Spleen (tissue), 11 donors: Measurements from ENCODE around the gene PSMG1. TPM values are rescaled to one million over a fixed set of nuclear protein-coding genes. Genes with fewer than 3 reads are reported as not detected.

Experiments used
- DNase-seq: peaks from one replicate; pipeline ENCODE4 v3.0.0-alpha.2; 2020
- H3K27ac ChIP-seq, 8 donors: fragments of 200-600 bp; sonication (generic) in 7 of 8; 1 replicate in 4 of 8; 2 replicates in 4 of 8; pipeline versions ENCODE4 v1.5.0 to v1.8.0; 2016 to 2021; ENCODE audit warnings: inconsistent platforms in 4 of 8, mild to moderate bottlenecking in 4 of 8, moderate library complexity in 1 of 8
- H3K27me3 ChIP-seq, 7 donors: fragments of 200-600 bp; sonication (generic) in 6 of 7; replicated peaks in 1 of 7; 1 replicate in 4 of 7; 2 replicates in 3 of 7; pipeline versions ENCODE4 v1.5.0 to v1.8.0; 2016 to 2021; ENCODE audit warnings: inconsistent platforms in 3 of 7, mild to moderate bottlenecking in 1 of 7
- H3K36me3 ChIP-seq, 6 donors: fragments of 200-600 bp; sonication (generic) in 5 of 6; 1 replicate in 4 of 6; 2 replicates in 2 of 6; pipeline versions ENCODE4 v1.5.0 to v1.8.0; 2016 to 2021; ENCODE audit warnings: inconsistent platforms in 2 of 6
- H3K4me1 ChIP-seq, 6 donors: fragments of 200-600 bp; sonication (generic) in 5 of 6; 1 replicate in 3 of 6; 2 replicates in 3 of 6; pipeline versions ENCODE4 v1.5.0 to v1.8.0; 2016 to 2021; ENCODE audit warnings: inconsistent platforms in 3 of 6
- H3K4me3 ChIP-seq, 8 donors: fragments of 200-600 bp; sonication (generic) in 7 of 8; 1 replicate in 4 of 8; 2 replicates in 4 of 8; pipeline versions ENCODE4 v1.5.0 to v1.8.0; 2016 to 2021; ENCODE audit warnings: inconsistent platforms in 4 of 8, mild to moderate bottlenecking in 4 of 8, moderate library complexity in 2 of 8
- H3K9me3 ChIP-seq, 8 donors: fragments of 200-600 bp; sonication (generic) in 7 of 8; 1 replicate in 4 of 8; 2 replicates in 4 of 8; pipeline versions ENCODE4 v1.5.0 to v1.8.0; 2016 to 2021; ENCODE audit warnings: inconsistent platforms in 4 of 8
- CTCF ChIP-seq, 11 experiments: fragments of 200-600 bp in 7 of 11; fragments of 450-650 bp in 4 of 11; sonication (generic) in 4 of 11; IDR thresholded peaks in 8 of 11; conservative IDR thresholded peaks in 3 of 11; 1 replicate in 7 of 11; 2 replicates in 4 of 11; pipeline versions ENCODE4 v1.4.0 to v1.8.0; 2016 to 2021; ENCODE audit warnings: antibody characterized with exemption in 11 of 11, inconsistent platforms in 4 of 11, mild to moderate bottlenecking in 1 of 11
- POLR2A ChIP-seq, 3 donors: fragments of 450-650 bp; IDR thresholded peaks; one replicate each; pipeline ENCODE4 v1.5.1; 2017; ENCODE audit warnings: antibody characterized with exemption in 3 of 3, mild to moderate bottlenecking in 1 of 3
- POLR2AphosphoS5 ChIP-seq, 3 donors: sonication (generic); formaldehyde crosslinking; IDR thresholded peaks; one replicate each; pipeline ENCODE4 v1.5.1; 2017; ENCODE audit warnings: antibody characterized with exemption in 3 of 3
- WGBS, 5 donors: extraction: QIAGEN DNeasy Blood & Tissue Kit in 3 of 5; methylation state at CpG; one replicate each; pipeline versions ENCODE4 v1.1.5 to v1.1.7; 2013 to 2018; 5-methylcytosine and 5-hydroxymethylcytosine counted together
- intact Hi-C: fragments of 100-400 bp; cut with DNase I; formaldehyde crosslinking; loops from one replicate; pipeline ENCODE4 v1.15.0; 2023; ENCODE audit warnings: low total_unique reads
- polyA plus RNA-seq, 3 donors: library from polyadenylated mRNA; stranded (reverse); fragments of 200-250 nt; gene quantifications; one replicate each; pipeline ENCODE4 v1.2.1, GENCODE V29; 2013
- total RNA-seq, 7 donors: library from RNA; depleted of rRNA in 3 of 7; stranded (reverse); fragments of >200 nt in 3 of 7; fragmentation: NEBNext Ultra II Directional in 4 of 7; extraction: Animal tissue kit (Norgen Biotek cat#: 25700) in 4 of 7; gene quantifications; one replicate each; pipeline versions ENCODE4 v1.1.0 to v1.2.1, GENCODE V29; 2016 to 2021
- donor health status: healthy with polysubstance abuse.
- donor health status: DM: no; HTN: no; CAD: no; lungs with moderate emphysema.
- donor health status: DM: no; HTN: no; CAD: no.
- donor health status: Bipolar disorder and iron deficiency.
- donor health status: healthy.
- donor health status: DM: no; HTN: no; CAD: no.
- donor health status: DM: yes; HTN: yes; CAD: no.

The PSMG1 gene
- total and polyA plus RNA-seq, 10 donors, result 12.3 to 39.9 (median 19.1) TPM

GRCh38 chr21:39134288-39134810 lies 48.9 kb downstream of the PSMG1 start:
- no peak for TF ChIP-seq POLR2AphosphoS5 (IDR thresholded peaks at IDR 0.05)
- no peak for TF ChIP-seq POLR2A (IDR thresholded peaks at IDR 0.05)
- Histone ChIP-seq H3K27me3 (no peaks in the 10 kb centered on the region), H3K36me3 (no peaks in the 10 kb centered on the region), H3K4me1 (peaks cover 5 to 29% (median 13%) of the 10 kb centered on the region in 6 donors), H3K27ac (no peak overlapping the region), H3K4me3 (no peak overlapping the region), H3K9me3 (peaks cover 0 to 11% (median 6%) of the 10 kb centered on the region in 8 donors)
- intact Hi-C loops, result loop anchor here (10.0 kb wide), 1 partner anchor 630 kb away; no protein-coding TSS in a partner anchor
- no peak for DNase-seq
- 90 to 95% (median 91%) methylated on average over 15 of the region's 15 CpGs for WGBS, 5 donors

GRCh38 chr21:39132248-39132647 lies 51.0 kb downstream of the PSMG1 start:
- no peak for DNase-seq
- intact Hi-C loops, result loop anchor here (10.0 kb wide), 1 partner anchor 627 kb away; no protein-coding TSS in a partner anchor
- Histone ChIP-seq H3K27me3 (no peaks in the 10 kb centered on the region), H3K27ac (no peak overlapping the region), H3K36me3 (no peaks in the 10 kb centered on the region), H3K9me3 (peaks cover 0 to 11% (median 6%) of the 10 kb centered on the region in 8 donors), H3K4me1 (peaks cover 2 to 19% (median 7%) of the 10 kb centered on the region in 6 donors), H3K4me3 (no peak overlapping the region)
- TF ChIP-seq POLR2AphosphoS5 (IDR thresholded peaks at IDR 0.05), result no peak
- TF ChIP-seq POLR2A (IDR thresholded peaks at IDR 0.05), result no peak
- TF ChIP-seq CTCF (IDR thresholded peaks at IDR 0.05 in 8 of 11, conservative IDR thresholded peaks at IDR 0.05 in 3 of 11), result no peak
- 65 to 86% (median 79%) methylated on average over 3 of the region's 3 CpGs for WGBS, 5 donors

- no peak overlapping the region for H3K27ac ChIP-seq
- DNase-seq, result no peak
- H3K4me1 ChIP-seq, result peaks cover 0 to 14% (median 5%) of the 10 kb centered on the region in 6 donors
- no peak overlapping the region for H3K4me3 ChIP-seq
- H3K9me3 ChIP-seq, result peaks cover 0 to 11% (median 6%) of the 10 kb centered on the region in 8 donors
- no peaks in the 10 kb centered on the region for H3K36me3 ChIP-seq
- intact Hi-C loops, result loop anchor here (10.0 kb wide), 1 partner anchor 627 kb away; no protein-coding TSS in a partner anchor
- H3K27me3 ChIP-seq, result no peaks in the 10 kb centered on the region
- 72 to 87% (median 82%) methylated on average over 1 of the region's 1 CpG for WGBS, 5 donors
- TF ChIP-seq CTCF (IDR thresholded peaks at IDR 0.05 in 8 of 11, conservative IDR thresholded peaks at IDR 0.05 in 3 of 11) (no peak), POLR2A (IDR thresholded peaks at IDR 0.05) (no peak), POLR2AphosphoS5 (IDR thresholded peaks at IDR 0.05) (no peak)
These were observed 51.5 kb downstream of the PSMG1 start for GRCh38 chr21:39131791-39132190.

- peaks cover 0 to 13% (median 0%) of the 10 kb centered on the region in 6 donors for H3K4me1 ChIP-seq
- intact Hi-C loops, result no loop called here
These were observed 55.7 kb downstream of the PSMG1 start for GRCh38 chr21:39127506-39127905.

More at GRCh38 chr21:39127506-39127905, 55.7 kb downstream of the PSMG1 start:
- no peak for DNase-seq
- no peak overlapping the region for H3K4me3 ChIP-seq
- H3K27ac ChIP-seq, result no peak overlapping the region
- H3K27me3 ChIP-seq, result no peaks in the 10 kb centered on the region
- TF ChIP-seq POLR2AphosphoS5 (IDR thresholded peaks at IDR 0.05) (no peak), CTCF (IDR thresholded peaks at IDR 0.05 in 8 of 11, conservative IDR thresholded peaks at IDR 0.05 in 3 of 11) (no peak), POLR2A (IDR thresholded peaks at IDR 0.05) (no peak)
- WGBS, 5 donors, result 62 to 92% (median 79%) methylated on average over 8 of the region's 8 CpGs
- no peaks in the 10 kb centered on the region for H3K36me3 ChIP-seq
- peaks cover 0 to 26% (median 14%) of the 10 kb centered on the region in 8 donors for H3K9me3 ChIP-seq
